GM12873 (cell line): ENCODE results near the gene DYDC2.

Experiments
- TF ChIP-seq, protein P1 (sequence below): IDR thresholded peaks from 2 replicates; pipeline ENCODE4 v1.5.1; 2012; ENCODE audit warnings: low read depth, mild to moderate bottlenecking, moderate library complexity, low read length, control low read depth; ENCODE audit not compliant: insufficient read depth; ENCODE audit errors: missing control alignments

DYDC2 gene

GRCh38 chr10:80411681-80412220 is 55.2 kb downstream of the DYDC2 start:
- TF ChIP-seq, protein P1, sequence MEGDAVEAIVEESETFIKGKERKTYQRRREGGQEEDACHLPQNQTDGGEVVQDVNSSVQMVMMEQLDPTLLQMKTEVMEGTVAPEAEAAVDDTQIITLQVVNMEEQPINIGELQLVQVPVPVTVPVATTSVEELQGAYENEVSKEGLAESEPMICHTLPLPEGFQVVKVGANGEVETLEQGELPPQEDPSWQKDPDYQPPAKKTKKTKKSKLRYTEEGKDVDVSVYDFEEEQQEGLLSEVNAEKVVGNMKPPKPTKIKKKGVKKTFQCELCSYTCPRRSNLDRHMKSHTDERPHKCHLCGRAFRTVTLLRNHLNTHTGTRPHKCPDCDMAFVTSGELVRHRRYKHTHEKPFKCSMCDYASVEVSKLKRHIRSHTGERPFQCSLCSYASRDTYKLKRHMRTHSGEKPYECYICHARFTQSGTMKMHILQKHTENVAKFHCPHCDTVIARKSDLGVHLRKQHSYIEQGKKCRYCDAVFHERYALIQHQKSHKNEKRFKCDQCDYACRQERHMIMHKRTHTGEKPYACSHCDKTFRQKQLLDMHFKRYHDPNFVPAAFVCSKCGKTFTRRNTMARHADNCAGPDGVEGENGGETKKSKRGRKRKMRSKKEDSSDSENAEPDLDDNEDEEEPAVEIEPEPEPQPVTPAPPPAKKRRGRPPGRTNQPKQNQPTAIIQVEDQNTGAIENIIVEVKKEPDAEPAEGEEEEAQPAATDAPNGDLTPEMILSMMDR: no peak

- TF ChIP-seq, protein P1: no peak
Measured at GRCh38 chr10:80412486-80412885, 55.9 kb downstream of the DYDC2 start.

- TF ChIP-seq, protein P1: no peak
Measured at GRCh38 chr10:80413271-80413996, 56.9 kb downstream of the DYDC2 start.

GRCh38 chr10:80414142-80414895 is 57.7 kb downstream of the DYDC2 start:
- TF ChIP-seq, protein P1: no peak

- TF ChIP-seq, protein P1: no peak
Measured at GRCh38 chr10:80415734-80416478, 59.3 kb downstream of the DYDC2 start.

- TF ChIP-seq, protein P1: no peak
Measured at GRCh38 chr10:80416479-80417098, 60.0 kb downstream of the DYDC2 start.
